ENCODE results near the gene RASL11A. TPM values are rescaled to one million over a fixed set of nuclear protein-coding genes. Genes with fewer than 3 reads are reported as not detected.

Gene RASL11A
- total and polyA plus RNA-seq, 2 of the 8 experiments (the other 6 are each of a cell fraction or from before 2014, with no cell fraction given), result 2.9 to 6.8 TPM

DNA sequence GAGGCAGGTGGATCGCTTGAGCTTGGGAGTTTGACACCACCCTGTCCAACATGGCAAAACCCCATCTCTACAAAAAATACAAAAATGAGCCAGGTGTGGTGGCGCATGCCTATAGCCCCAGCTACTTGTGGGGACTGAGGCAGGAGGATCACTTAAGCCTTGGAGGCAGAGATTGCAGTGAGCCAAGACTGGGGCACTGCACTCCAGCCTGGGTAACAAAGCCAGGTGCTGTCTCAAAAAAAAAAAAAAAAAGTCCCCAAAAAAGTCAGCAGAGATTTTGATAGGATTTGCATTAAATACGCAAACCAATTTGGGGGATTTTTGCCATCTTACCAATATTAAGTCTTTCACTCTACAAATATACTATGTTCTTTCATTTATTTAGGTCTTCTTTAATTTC lies 41.0 kb upstream of the RASL11A start (continued):
- TF ChIP-seq NANOG (IDR thresholded peaks at IDR 0.05; ENCODE audit: insufficient read depth, low read depth, low read length, poor library complexity, severe bottlenecking) (no peak), BACH1 (IDR thresholded peaks at IDR 0.05; ENCODE audit: low read length) (no peak), FOSL1 (IDR thresholded peaks at IDR 0.05; ENCODE audit: insufficient read depth, low read depth, low read length) (no peak), CTBP2 (IDR thresholded peaks at IDR 0.05; ENCODE audit: borderline replicate concordance, insufficient read depth, insufficient read length, low read length) (no peak), PHF8 (conservative IDR thresholded peaks at IDR 0.05; ENCODE audit: low read depth, low read length) (no peak), HDAC2 (IDR thresholded peaks at IDR 0.05; ENCODE audit: borderline replicate concordance in 1 of 2, low read depth in 2 of 2, low read length in 2 of 2) (no peak)

Measured in H1 (cell line).